Cardiac septum (tissue), 1 donor: ENCODE results near the gene DAAM1. TPM values are rescaled to one million over a fixed set of nuclear protein-coding genes. Genes with fewer than 3 reads are reported as not detected.

Experiments
- DNase-seq: peaks from one replicate; pipeline ENCODE4 v3.0.0-alpha.2; 2020; ENCODE audit warnings: low spot score
- intact Hi-C: fragments of 100-400 bp; cut with DNase I; formaldehyde crosslinking; loops from one replicate; pipeline ENCODE4 v1.14.0; 2022
- total RNA-seq: library from RNA; stranded (reverse); fragmentation: NEBNext Ultra II Directional; extraction: Animal tissue kit (Norgen Biotek cat#: 25700); gene quantifications from one replicate; pipeline ENCODE4 v1.2.1, GENCODE V29; 2021
- donor health status: DM: no; HTN: no; CAD: no.

DAAM1 gene
- total RNA-seq, 1 donor from 2014 or later, result 83.8 TPM

DNA sequence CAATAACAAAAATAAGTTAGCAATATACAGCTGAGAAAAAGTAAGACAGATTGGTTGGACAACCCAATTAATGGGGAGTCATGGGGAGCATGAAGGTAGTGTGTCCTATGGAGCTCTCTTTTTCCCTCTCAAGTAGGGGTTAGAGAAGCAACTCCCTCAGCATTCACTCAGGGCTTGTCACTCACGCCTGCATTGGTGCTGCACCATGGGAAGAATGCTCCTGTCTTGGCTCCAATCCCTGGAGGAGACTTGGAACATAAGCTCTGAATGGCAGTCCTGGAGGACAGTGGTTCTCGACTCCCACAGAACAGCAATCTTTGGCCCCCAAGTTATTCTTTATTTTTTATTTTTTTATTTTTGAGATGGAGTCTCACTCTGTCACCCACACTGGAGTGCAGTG, 113.8 kb downstream of the DAAM1 start:
- intact Hi-C loops, result no loop called here

DNA sequence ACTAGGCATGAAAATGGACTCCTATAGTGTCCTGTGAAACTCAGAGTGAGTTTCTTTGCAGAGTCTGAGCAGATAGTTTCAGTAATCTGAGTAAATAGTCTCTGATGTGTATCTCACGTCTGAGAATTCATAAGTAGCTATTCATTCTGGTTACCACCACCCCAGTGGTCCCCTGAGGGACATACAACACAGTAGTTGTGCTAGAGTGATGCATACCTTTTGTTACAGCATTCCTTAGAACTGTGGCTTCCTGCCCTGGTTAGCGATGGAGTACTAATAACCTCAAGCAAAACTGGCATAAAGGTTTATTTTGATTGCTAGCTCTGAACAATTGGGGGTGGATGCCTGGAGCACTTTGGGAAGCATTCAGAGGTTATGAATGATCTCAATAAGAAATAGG, 114.7 kb downstream of the DAAM1 start:
- intact Hi-C loops, result no loop called here
- no peak for DNase-seq

More for the DNA sequence above, 113.8 kb downstream of the DAAM1 start:
- no peak for DNase-seq

DNA sequence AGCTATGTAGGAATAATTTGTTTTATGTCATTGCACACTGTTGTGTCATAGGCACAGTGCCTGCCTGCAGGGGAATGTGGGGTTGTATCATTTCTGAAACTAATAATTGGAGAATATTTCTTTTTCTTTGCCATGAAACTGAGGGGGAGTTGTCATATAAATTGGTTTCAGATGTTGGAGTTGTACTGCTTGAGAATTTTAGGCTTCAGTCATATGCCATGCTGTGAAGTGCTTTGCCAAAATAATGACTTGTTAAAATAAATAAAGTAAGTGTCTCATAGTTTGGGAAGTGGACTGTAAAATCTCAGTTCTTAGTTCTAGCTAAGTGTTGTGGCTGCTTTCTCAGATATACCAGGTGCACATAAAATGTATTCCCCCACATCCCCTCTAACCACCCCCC, 116.8 kb downstream of the DAAM1 start:
- no peak for DNase-seq
- intact Hi-C loops, result loop anchor here (5.0 kb wide), 1 partner anchor 113 kb away; no protein-coding TSS in a partner anchor

DNA sequence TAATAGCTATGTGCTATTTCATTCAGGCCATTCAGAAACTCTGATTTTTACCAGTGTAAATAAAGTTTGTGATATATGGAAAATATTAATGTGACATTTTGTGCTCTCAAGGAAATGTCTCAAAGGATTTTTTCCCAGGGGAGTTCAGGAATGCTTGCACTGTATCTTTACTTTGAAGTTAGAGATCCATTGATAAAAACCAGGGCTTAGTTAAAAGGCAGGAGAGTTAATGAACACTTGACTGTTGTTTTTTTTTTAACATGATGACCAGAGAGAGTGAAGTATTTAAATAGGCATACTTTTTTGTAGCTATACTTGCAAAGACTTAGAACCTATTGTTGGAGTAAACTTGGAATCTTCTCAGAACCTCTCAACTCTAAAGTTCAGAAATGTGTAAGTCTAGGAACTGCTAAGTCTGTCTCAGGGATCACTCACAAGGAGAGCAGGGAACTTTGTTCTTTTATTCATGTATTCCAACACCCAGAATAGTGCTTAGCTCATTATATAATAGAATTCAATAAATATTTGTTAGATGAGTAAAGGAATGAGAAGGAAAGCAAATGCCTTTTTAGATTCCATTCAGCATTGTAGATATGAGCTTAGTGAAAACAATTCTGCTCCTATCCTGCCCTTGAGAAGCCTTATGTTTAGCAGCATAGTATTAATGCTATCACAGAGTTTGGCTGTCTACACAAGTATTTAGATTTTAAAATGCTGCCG, 117.5 kb downstream of the DAAM1 start:
- no peak for DNase-seq
- intact Hi-C loops, result loop anchor here (5.0 kb wide), 1 partner anchor 114 kb away; no protein-coding TSS in a partner anchor

DNA sequence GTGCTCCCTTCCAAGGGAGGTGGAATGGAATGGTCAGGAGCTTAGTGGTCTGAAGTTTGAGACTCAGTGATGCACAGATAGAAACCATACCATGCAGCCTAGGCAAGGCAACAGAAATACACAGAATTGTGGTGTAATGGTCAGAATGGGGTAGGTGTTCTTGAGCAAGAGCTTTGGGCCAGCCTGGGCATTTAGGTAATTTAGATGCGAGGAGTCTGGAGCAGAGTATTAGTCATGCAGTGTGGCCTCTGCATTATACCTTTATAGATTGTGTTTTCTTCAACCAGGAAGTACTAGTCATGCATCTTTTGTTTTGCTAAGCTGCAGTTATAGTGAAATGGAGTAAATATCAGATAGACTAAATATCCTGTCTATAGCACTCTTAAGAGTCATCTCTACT, 118.3 kb downstream of the DAAM1 start:
- no peak for DNase-seq
- intact Hi-C loops, result loop anchor here (5.0 kb wide), 1 partner anchor 114 kb away; no protein-coding TSS in a partner anchor

DNA sequence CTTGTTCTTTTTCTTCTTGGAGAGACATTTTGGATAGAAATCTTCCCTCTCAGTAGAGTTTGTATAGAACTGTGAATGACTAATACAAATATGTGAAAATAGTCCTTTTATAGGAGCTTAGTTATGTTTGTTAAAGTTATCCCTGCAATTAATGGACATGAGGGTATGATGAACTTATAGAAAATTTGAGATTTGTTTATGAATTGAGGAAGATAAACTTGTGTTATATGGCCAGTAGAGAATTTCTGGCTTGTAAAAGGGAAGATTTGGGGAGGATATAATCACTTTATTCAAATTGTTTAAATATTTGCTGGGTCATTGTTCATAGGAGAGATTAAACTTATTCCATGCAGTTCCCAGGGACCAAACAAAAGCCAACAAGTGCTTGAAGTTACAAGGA, 119.6 kb downstream of the DAAM1 start:
- intact Hi-C loops, result loop anchor here (5.0 kb wide), 1 partner anchor 116 kb away; no protein-coding TSS in a partner anchor
- DNase-seq, result no peak

DNA sequence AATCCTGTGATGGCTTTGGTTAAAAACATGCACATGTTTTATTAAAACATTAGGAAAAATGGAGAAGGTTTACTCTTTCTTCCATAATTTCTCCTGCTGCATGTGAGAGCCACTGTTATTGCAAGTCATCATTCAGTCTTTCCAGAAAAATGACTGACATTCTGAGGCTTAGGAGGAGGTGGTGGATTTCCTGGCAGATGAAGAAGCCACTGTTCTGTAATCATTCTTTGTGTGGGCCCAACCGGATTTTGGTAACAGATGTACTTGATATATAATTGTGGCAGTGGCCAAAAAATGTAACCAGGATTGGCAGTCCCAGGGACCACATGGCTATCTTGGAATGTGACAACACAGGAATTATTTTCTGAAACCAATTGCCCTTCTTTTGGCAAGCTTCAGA, 120.2 kb downstream of the DAAM1 start:
- intact Hi-C loops, result loop anchor here (5.0 kb wide), 1 partner anchor 116 kb away; no protein-coding TSS in a partner anchor
- no peak for DNase-seq

DNA sequence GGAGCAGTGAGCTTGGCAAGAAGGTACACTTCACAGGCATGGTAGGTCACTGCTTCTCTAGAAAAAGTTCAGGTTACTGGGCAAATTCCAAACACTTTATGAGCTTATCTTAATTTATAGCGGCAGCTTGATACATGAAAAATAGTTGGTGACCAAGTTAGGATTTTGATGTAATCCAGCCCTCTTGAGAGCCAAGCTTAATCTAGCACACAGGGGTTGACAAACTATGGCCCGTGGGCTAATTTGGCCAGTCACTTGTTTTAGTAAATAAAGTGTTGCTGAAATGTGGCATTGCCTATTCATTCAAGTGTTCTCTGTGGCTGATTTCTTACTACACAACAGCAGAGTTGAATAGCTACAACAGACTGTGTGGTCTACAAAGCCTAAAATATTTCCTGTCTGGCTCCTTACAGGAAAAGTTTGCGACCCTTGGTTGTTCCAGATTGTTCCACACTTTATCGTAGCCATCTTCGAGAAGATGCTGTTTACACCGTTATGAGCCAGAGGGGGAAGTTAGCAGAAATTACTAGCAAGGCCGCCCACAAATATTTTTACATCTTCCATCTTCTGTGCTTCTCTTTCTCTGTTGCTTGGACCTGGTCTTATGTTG, 120.9 kb downstream of the DAAM1 start:
- intact Hi-C loops, result loop anchor here (5.0 kb wide), 1 partner anchor 117 kb away; no protein-coding TSS in a partner anchor

DNA sequence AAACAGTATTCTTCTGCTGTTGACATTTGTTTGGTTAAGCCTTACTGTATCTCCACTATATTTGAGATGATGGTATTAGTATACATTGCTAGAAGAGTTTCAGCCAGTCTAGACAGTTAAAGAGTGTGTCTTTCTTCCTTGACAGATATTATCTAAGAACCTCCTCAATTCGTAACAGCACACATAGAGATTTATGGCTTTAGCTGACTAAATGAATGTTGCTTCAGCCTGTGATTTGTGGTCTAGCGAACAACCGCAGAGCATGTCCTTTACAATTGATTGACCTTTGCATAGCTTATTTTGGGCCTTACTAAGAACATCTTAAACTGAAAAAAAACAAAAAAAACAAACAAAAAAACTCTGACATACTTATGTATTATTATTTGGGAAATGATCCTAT, 122.2 kb downstream of the DAAM1 start:
- no peak for DNase-seq
- intact Hi-C loops, result loop anchor here (5.0 kb wide), 1 partner anchor 53 kb away; no protein-coding TSS in a partner anchor

More for the DNA sequence above, 120.9 kb downstream of the DAAM1 start:
- DNase-seq, result no peak

DNA sequence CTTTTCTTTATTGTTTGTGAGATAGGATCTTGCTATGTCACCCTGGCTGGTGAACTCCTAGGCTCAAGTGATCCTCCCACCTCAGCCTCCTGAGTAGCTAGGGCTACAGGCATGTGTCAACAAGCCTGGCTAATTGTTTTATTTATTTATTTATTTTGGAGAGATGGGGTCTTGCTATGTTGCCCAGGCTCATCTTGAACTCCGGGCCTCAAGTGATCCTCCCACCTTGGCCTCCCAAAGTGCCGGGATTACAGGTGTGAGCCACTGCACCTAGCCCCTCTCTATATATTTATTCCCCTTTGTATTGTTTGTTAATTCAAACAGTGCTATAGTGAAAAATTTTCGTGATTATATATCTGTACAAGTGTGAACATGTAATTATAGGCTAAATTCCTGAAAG, 123.3 kb downstream of the DAAM1 start:
- intact Hi-C loops, result loop anchor here (5.0 kb wide), 1 partner anchor 54 kb away; no protein-coding TSS in a partner anchor
- no peak for DNase-seq

DNA sequence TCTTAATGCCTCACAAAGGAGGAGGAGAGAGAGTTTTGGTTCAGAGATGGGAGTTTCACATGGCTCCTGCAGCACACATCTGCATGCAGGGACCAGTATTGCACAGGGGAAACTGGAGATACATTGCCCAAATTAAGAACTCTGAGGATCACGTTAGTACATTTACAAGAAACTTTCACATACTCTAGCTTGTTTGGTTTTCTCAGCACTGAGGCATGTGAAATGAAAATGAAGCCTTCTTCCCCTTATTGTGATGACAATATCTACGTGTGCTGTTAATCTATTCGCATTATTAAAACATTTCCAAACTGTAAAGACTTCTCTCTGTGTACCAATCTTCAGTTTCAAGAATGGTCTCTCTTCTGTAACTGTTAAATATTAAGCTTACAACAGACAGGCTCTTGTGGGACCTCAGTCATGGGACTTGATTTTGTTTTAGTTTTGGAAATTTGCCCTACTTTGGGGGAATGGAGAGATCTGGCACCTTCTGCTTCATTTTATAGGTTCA, 124.7 kb downstream of the DAAM1 start:
- intact Hi-C loops, result loop anchor here (5.0 kb wide), 1 partner anchor 56 kb away; no protein-coding TSS in a partner anchor
- no peak for DNase-seq

DNA sequence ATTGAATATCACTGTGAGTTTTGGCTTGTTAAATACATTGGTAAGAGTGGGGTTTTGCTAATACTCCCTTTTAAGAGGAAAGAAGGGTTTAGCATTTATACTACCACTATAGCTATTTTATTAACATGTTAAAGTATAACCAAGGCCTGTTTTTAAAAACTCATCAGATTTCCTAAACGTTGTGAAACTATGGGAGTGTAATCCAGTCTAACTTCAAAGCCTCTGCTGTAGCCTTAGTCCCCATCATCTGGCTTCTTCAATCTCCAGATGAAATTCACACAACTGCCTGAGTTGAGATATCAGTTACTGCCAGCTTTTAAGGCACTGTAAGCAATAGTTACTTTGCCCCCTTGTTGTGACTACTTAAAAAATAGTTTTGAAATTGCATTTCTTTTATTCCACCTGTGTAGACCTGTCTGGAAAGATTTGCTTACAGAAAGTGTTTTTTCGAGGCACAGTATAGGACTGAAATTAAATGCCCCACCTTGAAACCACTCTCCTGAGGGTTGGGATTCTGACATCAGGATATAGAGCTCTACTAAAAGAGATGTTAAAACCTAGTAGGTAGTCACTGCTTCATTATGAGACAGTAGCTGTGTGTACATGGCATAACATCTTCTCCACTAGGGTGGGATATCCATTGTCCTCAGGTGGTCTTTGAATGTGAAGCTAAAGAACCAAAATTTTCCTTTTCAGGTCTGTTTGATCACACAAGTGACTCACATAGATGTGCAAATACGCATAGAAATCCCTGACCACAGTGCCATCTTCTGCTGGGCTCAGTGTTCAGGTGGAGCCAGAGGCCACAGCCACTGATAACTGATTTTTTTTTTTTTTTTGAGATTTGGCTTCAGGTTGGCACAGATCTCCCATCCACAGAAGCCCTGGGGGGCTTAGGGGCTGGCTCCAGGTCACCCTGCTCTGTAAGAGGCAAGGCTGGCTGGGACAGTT, 125.5 kb downstream of the DAAM1 start:
- no peak for DNase-seq
- intact Hi-C loops, result loop anchor here (5.0 kb wide), 1 partner anchor 57 kb away; no protein-coding TSS in a partner anchor

DNA sequence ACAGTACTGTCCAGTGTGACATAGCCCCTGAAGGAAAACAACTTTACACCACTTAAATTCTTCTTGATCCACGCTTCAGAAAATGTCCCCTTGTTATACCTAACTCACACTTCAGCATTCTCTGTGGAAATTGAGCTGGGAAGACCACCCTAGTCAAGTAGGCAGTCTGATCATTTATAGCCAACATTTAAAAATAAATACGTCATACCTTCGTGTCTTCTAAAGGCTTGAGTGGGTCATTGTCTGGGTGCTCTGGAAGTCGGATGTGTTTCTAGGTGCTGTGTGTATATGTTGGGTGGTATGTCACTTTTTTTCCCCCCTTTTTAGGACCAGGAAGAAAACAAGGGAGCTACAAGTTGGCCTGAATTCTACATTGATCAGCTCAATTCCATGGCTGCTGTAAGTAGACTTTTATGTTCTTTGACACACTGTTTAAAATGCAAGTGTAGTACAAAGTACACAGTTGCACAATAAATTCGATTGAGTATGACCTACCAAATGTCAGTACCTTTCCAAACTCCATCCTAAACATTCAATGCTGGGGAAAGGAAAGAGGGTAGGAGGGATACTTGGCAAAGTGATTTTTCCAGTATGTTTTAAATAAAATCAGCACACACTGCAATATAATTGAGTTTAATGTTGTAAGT, 126.6 kb downstream of the DAAM1 start:
- no peak for DNase-seq
- intact Hi-C loops, result loop anchor here (5.0 kb wide), 1 partner anchor 58 kb away; no protein-coding TSS in a partner anchor

DNA sequence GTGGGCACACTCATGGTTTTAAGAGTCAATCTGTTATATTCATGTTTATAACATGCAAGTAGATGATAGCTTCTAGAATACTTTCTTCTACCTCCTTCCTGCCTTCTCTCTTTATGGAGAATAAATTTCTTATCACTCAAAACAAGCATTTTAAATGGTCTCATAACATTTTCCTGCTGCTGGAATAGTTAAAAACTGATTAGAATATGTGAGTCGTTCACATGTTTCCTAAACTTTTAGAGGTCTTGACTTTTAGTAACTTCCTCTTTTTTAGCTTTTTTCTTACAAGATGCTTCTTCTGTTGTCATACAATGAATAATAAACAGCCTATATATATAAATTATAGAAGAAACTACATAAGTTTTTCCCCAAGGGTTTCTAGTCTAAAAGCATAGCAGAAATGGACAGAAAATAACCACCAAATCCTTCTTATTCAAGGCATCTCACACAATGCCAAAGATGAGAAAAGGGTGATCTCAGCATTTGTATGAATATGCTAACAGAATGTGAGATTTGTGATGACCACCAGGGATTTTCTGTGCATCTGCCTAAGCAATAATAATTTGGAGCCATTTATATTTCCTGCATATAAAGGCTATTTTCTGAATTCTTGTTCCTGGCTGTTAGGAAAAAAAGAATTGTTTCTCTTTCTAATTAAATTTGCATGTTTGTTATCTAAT, 127.8 kb downstream of the DAAM1 start:
- intact Hi-C loops, result no loop called here
- DNase-seq, result no peak

DNA sequence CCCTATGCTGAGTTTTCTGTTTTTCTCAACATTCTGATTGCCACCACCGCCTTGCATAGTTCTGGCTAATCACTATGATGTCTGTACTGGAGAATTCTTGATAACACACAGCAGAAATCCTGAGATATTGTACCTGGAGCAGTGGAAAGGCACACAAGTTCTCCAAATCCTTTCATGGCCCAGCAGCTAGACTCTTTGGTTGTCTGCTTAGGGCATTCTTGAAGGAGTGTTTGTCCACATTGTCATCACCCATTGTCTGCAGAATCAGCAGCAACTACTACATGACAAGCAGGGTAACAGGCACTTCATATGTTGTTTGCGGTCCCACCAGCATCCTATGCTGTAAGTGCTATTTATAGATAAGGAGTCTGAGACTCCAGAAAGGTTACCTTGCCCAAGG, 128.9 kb downstream of the DAAM1 start:
- no peak for DNase-seq
- intact Hi-C loops, result no loop called here

DNA sequence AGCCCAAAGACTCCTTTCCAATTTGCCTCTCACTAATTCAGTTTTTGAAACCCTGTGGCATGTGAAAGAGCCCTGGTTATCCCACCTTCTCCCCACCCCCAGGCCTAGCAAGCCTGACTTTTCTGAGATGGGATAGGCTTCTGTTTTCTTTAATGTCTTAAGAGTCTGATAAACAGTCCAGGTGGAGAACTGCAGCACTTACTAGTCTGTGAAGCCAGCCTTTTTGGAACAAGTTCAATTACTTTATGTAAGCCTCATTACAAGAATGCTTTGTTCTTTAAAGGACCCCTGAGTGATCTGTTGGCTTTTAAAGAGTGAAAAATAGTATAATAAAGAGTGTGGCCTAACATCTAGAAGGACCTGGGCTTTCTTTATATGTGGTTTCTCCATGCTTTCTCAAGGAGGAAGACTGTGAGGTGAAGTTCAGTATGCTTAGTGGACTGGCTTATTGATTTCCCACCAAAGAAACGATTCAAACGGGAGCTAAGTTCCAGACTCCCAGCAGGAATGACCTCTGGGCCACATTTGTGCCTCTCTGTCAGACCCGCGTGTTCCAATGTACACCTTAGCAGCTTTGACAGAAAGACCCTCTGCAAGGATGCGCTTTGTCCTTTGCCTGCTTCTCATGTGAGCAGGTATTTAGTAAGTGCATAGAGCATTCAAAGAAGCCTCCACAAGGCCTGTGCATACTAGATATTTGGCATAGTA, 129.5 kb downstream of the DAAM1 start:
- intact Hi-C loops, result no loop called here
- no peak for DNase-seq

DNA sequence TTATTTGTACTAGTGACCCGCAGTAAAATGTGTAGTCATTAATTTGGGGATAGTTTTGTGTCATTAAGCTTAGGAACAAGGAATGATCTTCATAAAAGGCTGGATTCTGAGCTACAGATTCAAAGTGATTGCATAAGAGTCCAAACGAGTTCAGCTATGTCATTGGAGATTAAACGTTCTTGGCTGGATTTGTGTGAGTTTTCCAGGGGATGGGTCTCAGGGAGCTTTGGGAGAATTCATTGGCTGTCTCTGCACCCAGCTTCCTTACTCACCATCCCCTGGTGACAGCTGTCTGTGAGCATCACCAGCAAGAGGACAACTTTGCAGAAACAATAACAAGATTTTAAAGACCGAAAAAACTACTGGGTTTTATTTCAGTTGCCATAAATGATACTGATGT, 130.4 kb downstream of the DAAM1 start:
- no peak for DNase-seq
- intact Hi-C loops, result no loop called here

DNA sequence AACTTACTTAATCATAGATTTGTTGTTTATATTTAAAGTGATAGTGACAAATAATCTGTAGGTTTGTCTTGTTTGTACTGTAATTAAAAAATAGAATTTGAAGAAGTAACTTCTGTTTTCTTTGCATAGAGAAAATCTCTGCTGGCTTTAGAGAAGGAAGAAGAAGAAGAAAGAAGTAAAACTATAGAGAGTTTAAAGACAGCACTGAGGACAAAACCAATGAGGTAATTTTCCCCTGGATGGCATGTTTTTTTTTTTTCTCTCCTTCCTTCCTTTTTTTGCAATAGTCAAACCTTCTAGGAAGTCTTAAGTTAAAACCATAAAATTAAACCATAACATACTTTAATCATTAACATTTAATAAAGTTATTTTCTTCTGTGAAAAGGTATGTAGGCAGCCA, 131.9 kb downstream of the DAAM1 start:
- intact Hi-C loops, result loop anchor here (5.0 kb wide), 1 partner anchor 42 kb away; no protein-coding TSS in a partner anchor

More for the DNA sequence above, 131.9 kb downstream of the DAAM1 start:
- no peak for DNase-seq
